Calu3 (cell line): ENCODE results near the gene ARL15. TPM values are rescaled to one million over a fixed set of nuclear protein-coding genes. Genes with fewer than 3 reads are reported as not detected.

Experiments
- BruUV-seq: library from RNA; stranded (reverse); fragments of 400-500 nt; replicated peaks from 2 replicates; lab custom pipeline; 2021; lab: Mats Ljungman, UMichigan
- CTCF ChIA-PET: fragments of 300-600 bp; sonication (Branson Sonifier 250); formaldehyde crosslinking; loops from one replicate; lab custom pipeline; 2022; ENCODE audit warnings: antibody characterized with exemption; lab: Charles Lee
- DNase-seq: peaks from one replicate; pipeline ENCODE4 v3.0.0; 2022
- H3K27ac Mint-ChIP-seq: one replicate; pipeline ENCODE4 v1.8.0; 2022; ENCODE audit warnings: mixed read lengths; ENCODE audit not compliant: unreplicated experiment
- H3K27me3 Mint-ChIP-seq: one replicate; pipeline ENCODE4 v1.8.0; 2022; ENCODE audit warnings: mixed read lengths; ENCODE audit not compliant: unreplicated experiment
- H3K36me3 Mint-ChIP-seq: one replicate; pipeline ENCODE4 v1.8.0; 2022; ENCODE audit warnings: mild to moderate bottlenecking, moderate library complexity, mixed read lengths; ENCODE audit not compliant: insufficient read depth, unreplicated experiment
- H3K4me1 Mint-ChIP-seq: one replicate; pipeline ENCODE4 v1.8.0; 2022; ENCODE audit warnings: mild to moderate bottlenecking, low read depth, mixed read lengths; ENCODE audit not compliant: unreplicated experiment
- H3K4me3 Mint-ChIP-seq: one replicate; pipeline ENCODE4 v1.8.0; 2022; ENCODE audit warnings: mild to moderate bottlenecking, low read depth, moderate library complexity, mixed read lengths; ENCODE audit not compliant: unreplicated experiment
- H3K9me3 Mint-ChIP-seq: one replicate; pipeline ENCODE4 v1.8.0; 2022; ENCODE audit warnings: low read depth, mixed read lengths; ENCODE audit not compliant: unreplicated experiment
- intact Hi-C: fragments of 100-400 bp; cut with micrococcal nuclease; formaldehyde crosslinking; loops from one replicate; pipeline ENCODE4 v1.10.0; 2022; ENCODE audit not compliant: unreplicated experiment
- total RNA-seq: library from RNA; stranded (reverse); gene quantifications from 2 replicates; pipeline ENCODE4 v1.2.3, GENCODE V29; 2022
- TF ChIP-seq, protein P1 (sequence below): fragments of 200-600 bp; IDR thresholded peaks from one replicate; pipeline ENCODE4 v1.8.0; 2022; ENCODE audit warnings: antibody characterized with exemption; ENCODE audit not compliant: unreplicated experiment

ARL15 gene
- total RNA-seq, 1 experiment from 2014 or later: 15.1 TPM

DNA sequence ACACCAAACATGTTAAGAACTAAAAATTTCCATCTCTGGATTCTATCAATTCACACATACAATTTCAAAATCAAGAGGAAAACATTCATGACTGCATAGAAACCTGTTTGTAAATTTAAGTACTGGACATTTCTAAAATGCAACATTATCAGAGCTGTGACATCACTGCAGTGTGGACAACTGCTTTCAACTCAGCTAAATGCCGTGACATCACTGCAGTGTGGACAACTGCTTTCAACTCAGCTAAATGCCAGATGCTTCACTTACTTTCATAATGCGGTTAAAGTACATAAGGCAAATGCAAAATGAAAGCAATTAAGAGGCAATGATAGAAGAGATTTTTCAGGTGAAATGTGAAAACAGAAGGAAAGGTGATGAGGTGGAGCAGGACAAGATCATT, 161.5 kb downstream of the ARL15 start:
- TF ChIP-seq, protein P1, sequence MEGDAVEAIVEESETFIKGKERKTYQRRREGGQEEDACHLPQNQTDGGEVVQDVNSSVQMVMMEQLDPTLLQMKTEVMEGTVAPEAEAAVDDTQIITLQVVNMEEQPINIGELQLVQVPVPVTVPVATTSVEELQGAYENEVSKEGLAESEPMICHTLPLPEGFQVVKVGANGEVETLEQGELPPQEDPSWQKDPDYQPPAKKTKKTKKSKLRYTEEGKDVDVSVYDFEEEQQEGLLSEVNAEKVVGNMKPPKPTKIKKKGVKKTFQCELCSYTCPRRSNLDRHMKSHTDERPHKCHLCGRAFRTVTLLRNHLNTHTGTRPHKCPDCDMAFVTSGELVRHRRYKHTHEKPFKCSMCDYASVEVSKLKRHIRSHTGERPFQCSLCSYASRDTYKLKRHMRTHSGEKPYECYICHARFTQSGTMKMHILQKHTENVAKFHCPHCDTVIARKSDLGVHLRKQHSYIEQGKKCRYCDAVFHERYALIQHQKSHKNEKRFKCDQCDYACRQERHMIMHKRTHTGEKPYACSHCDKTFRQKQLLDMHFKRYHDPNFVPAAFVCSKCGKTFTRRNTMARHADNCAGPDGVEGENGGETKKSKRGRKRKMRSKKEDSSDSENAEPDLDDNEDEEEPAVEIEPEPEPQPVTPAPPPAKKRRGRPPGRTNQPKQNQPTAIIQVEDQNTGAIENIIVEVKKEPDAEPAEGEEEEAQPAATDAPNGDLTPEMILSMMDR: no peak
- intact Hi-C loops: no loop called here
- no peaks in the 10 kb centered on the region for H3K36me3 Mint-ChIP-seq
- DNase-seq: no peak
- H3K27me3 Mint-ChIP-seq: no peaks in the 10 kb centered on the region
- CTCF ChIA-PET: no interaction called here
- no peaks in the 10 kb centered on the region for H3K9me3 Mint-ChIP-seq
- no peak overlapping the region for H3K27ac Mint-ChIP-seq
- H3K4me3 Mint-ChIP-seq: no peak overlapping the region
- BruUV-seq: no TSS peak
- no peaks in the 10 kb centered on the region for H3K4me1 Mint-ChIP-seq

DNA sequence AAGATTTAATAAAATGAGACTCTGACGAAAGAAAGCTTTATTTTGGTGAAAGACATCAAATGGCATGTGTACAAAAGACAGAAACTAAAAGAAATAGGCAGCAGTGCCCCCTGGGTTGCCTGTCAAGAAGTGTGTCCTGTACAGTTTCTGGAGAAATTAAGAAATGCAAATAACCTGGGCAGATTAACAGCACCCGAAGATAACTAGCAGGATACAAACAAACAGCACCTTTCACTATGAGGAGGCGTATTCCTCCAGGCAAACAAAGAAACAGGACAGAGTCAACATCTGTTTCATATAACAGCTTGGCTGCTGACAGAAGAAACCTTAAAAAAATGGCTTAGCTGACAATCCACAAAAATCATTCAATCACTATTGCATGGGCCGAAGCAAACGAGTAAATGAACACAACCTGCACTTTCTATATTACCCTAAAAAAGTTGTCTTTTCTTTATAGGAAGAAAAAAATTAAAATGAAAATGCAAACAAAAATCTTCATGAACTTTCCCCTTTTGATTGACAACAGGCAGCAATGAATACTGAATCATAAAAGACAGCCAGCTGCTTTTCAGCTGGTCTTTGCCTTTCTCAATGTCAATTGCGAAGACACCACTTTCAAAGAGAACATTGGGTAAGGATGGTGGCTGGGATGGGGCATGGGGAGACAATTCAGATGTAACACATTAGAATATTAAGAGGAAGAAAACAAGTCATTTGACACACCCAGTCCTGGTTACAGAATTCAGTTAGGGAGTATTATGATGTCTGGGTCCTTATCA, 162.1 kb downstream of the ARL15 start:
- H3K9me3 Mint-ChIP-seq: no peaks in the 10 kb centered on the region

DNA sequence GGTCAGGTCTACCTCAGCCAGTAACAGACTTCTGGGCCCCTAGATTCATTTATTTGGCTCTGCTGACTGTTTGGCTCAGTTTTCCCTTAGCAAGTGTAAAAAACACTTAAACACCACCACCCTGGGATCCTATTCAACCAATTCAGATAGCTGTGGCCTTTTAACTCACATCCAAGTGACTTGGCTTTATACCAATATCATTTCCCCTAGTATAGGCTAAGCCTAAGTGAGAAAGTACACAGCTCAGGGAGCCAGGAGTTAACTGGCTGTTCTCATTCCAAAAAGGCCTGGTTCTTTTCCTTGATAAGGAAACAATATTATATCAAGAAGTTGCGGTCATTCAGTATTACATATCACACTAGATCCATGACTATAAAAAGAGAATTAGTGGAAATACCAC, 163.5 kb downstream of the ARL15 start:
- no peak for DNase-seq
- intact Hi-C loops: no loop called here
- TF ChIP-seq, protein P1: no peak
- no peaks in the 10 kb centered on the region for H3K36me3 Mint-ChIP-seq
- H3K27ac Mint-ChIP-seq: no peak overlapping the region
- H3K4me1 Mint-ChIP-seq: no peaks in the 10 kb centered on the region
- no TSS peak for BruUV-seq
- CTCF ChIA-PET: no interaction called here
- no peaks in the 10 kb centered on the region for H3K27me3 Mint-ChIP-seq
- no peaks in the 10 kb centered on the region for H3K9me3 Mint-ChIP-seq
- H3K4me3 Mint-ChIP-seq: no peak overlapping the region

More for the DNA sequence above, 162.1 kb downstream of the ARL15 start:
- TF ChIP-seq, protein P1: no peak
- intact Hi-C loops: no loop called here
- Mint-ChIP-seq H3K4me3 (no peak overlapping the region), H3K27ac (no peak overlapping the region), H3K4me1 (no peaks in the 10 kb centered on the region), H3K36me3 (no peaks in the 10 kb centered on the region), H3K27me3 (no peaks in the 10 kb centered on the region)
- DNase-seq: no peak
- CTCF ChIA-PET: interaction anchor here (0.6 kb wide), 1 partner anchor 720 kb away, joined by 3 read pairs; no protein-coding TSS in a partner anchor
- no TSS peak for BruUV-seq

DNA sequence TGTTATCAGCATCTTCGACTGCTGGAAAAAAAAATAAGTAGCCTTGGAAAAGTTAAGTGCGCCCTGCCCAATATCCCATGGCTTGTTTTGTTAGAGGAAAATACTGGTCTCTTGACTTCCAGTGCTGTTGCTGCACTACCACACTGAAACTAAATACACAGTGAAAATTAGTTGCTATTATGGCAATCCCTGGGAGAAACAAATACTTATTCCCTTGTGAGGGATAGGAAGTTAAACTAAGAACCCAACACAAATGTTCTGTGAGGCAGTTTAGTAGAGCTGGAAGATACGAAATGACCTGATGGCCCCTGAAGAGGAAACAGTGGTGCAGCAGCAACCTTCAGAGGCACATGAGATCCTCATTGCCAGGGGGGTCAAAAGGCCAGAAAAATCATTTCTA, 164.0 kb downstream of the ARL15 start:
- Mint-ChIP-seq H3K27me3 (no peaks in the 10 kb centered on the region), H3K36me3 (no peaks in the 10 kb centered on the region), H3K4me3 (no peak overlapping the region), H3K9me3 (no peaks in the 10 kb centered on the region), H3K27ac (no peak overlapping the region), H3K4me1 (no peaks in the 10 kb centered on the region)
- BruUV-seq: no TSS peak
- intact Hi-C loops: no loop called here
- CTCF ChIA-PET: no interaction called here
- TF ChIP-seq, protein P1: no peak
- DNase-seq: no peak
